K562 (cell line): ENCODE data around the gene TSR3. TPM values are rescaled to one million over a fixed set of nuclear protein-coding genes. Genes with fewer than 3 reads are reported as not detected.

ENCODE experiments used
- ATAC-seq: fragments of 200-7000 bp; cut with Tn5 transposase; 3 replicates; pipeline ENCODE4 v1.9.1; 2020; ENCODE audit warnings: moderate library complexity
- BruUV-seq: library from RNA; stranded (reverse); fragments of 400-500 nt; replicated peaks from 2 replicates; lab custom pipeline; 2021; lab: Mats Ljungman, UMichigan
- CTCF ChIA-PET: fragments of 300-600 bp; formaldehyde crosslinking; extraction: SDS; loops from one replicate; lab custom pipeline; 2021; ENCODE audit warnings: low intra/inter-chr PET ratio; lab: Yijun Ruan, JAX
- POLR2A ChIA-PET: fragments of 300-600, 350-650 bp; sonication (Branson Sonifier 250); formaldehyde crosslinking; extraction: SDS; loops from one replicate; lab custom pipeline; 2021; ENCODE audit warnings: antibody characterized with exemption, inconsistent platforms; lab: Yijun Ruan, JAX
- DNase-seq, 4 experiments: peaks; one replicate each; pipeline versions ENCODE4 v3.0.0 to v3.0.0-alpha.2; 2011 to 2018; ENCODE audit warnings: low spot score in 3 of 4, mixed read lengths in 3 of 4; ENCODE audit errors: extremely low read depth in 1 of 4
- FAIRE-seq: peaks from 2 replicates; lab custom pipeline; 2011; peaks lifted over from hg19 to GRCh38; lab: Jason Lieb, UNC
- H2AFZ ChIP-seq: 2 replicates; pipeline ENCODE4 v1.6.0; 2011; ENCODE audit warnings: low read depth, low read length, control low read depth, inconsistent platforms
- H3K27ac ChIP-seq: fragments of 200-600 bp; 3 replicates; pipeline ENCODE4 v1.8.0; 2011; ENCODE audit warnings: low read depth, mild to moderate bottlenecking, control low read depth, inconsistent platforms, low read length, moderate library complexity, mixed read lengths; ENCODE audit errors: extremely low read depth
- H3K27me3 ChIP-seq, 2 experiments: fragments of 300-600 bp in 1 of 2; 2 replicates in 1 of 2; 3 replicates in 1 of 2; pipeline versions ENCODE4 v1.6.0 to v1.8.0; 2011; ENCODE audit warnings: inconsistent platforms in 2 of 2, low read length in 2 of 2, mild to moderate bottlenecking in 1 of 2, mixed read lengths in 1 of 2, moderate library complexity in 1 of 2; ENCODE audit not compliant: control insufficient read depth in 2 of 2, insufficient read depth in 2 of 2
- H3K36me3 ChIP-seq: fragments of 300-600 bp; 3 replicates; pipeline ENCODE4 v1.8.0; 2011; ENCODE audit warnings: mild to moderate bottlenecking, low read length, inconsistent platforms; ENCODE audit not compliant: control insufficient read depth, insufficient read depth
- H3K4me1 ChIP-seq, 2 experiments: fragments of 200-600 bp in 1 of 2; replicated peaks in 1 of 2; 2 replicates in 1 of 2; 3 replicates in 1 of 2; pipeline versions ENCODE4 v1.5.1 to v1.8.0; 2011; ENCODE audit warnings: inconsistent platforms in 2 of 2, low read length in 2 of 2, mild to moderate bottlenecking in 1 of 2, mixed read lengths in 1 of 2, moderate library complexity in 1 of 2; ENCODE audit not compliant: control insufficient read depth in 2 of 2, insufficient read depth in 2 of 2
- H3K4me2 ChIP-seq: 2 replicates; pipeline ENCODE4 v1.6.1; 2011; ENCODE audit warnings: low read length, control low read depth, inconsistent platforms, mixed read lengths; ENCODE audit not compliant: insufficient read depth
- H3K4me3 ChIP-seq: fragments of 200-600 bp; sonication (generic), shearing (Covaris generic); 2 replicates; pipeline ENCODE4 v1.5.1; 2016; ENCODE audit warnings: control low read depth, inconsistent platforms
- H3K79me2 ChIP-seq: fragments of 200-600 bp; 3 replicates; pipeline ENCODE4 v1.8.0; 2011; ENCODE audit warnings: low read length, inconsistent platforms; ENCODE audit not compliant: control insufficient read depth, insufficient read depth
- H3K9ac ChIP-seq, 2 experiments: 2 replicates each; pipeline versions ENCODE4 v1.6.0 to v1.6.1; 2011; ENCODE audit warnings: low read depth in 2 of 2, low read length in 2 of 2, control low read depth in 1 of 2, inconsistent platforms in 1 of 2, mild to moderate bottlenecking in 1 of 2, mixed read lengths in 1 of 2; ENCODE audit not compliant: insufficient read depth in 1 of 2
- H3K9me1 ChIP-seq: one replicate; pipeline ENCODE4 v1.6.0; 2011; ENCODE audit warnings: inconsistent platforms, mild to moderate bottlenecking, low read length, moderate library complexity; ENCODE audit not compliant: control insufficient read depth, insufficient read depth
- H3K9me3 ChIP-seq: replicated peaks from 2 replicates; pipeline ENCODE4 v1.5.1; 2011; ENCODE audit warnings: low read depth, low read length, inconsistent platforms; ENCODE audit not compliant: control insufficient read depth, insufficient read depth
- H4K20me1 ChIP-seq: replicated peaks from 2 replicates; pipeline ENCODE4 v1.6.1; 2011; ENCODE audit warnings: low read length, inconsistent platforms, mixed read lengths; ENCODE audit not compliant: control insufficient read depth, insufficient read depth
- ZBTB7A ChIP-seq: IDR thresholded peaks from 2 replicates; pipeline ENCODE4 v1.6.1; 2011; ENCODE audit warnings: low read depth, mild to moderate bottlenecking, low read length, moderate library complexity, borderline replicate concordance; ENCODE audit not compliant: control insufficient read depth
- ZBTB9 ChIP-seq: fragments of 450-650 bp; formaldehyde crosslinking; IDR thresholded peaks from 2 replicates; pipeline ENCODE4 v1.4.0; 2020; ENCODE audit warnings: mild to moderate bottlenecking, moderate library complexity
- WGBS: fragments of 100-300 bp; shearing (Covaris generic); methylation state at CpG from one replicate; pipeline ENCODE4 v1.1.6; 2016; ENCODE audit warnings: low coverage, mixed read lengths; ENCODE audit not compliant: insufficient coverage; ENCODE audit errors: missing lambda C conversion rate; 5-methylcytosine and 5-hydroxymethylcytosine counted together
- in situ Hi-C: fragments of 300-500 bp; cut with MboI; formaldehyde crosslinking; loops from 4 replicates; pipeline ENCODE4 v1.15.0; 2018; ENCODE audit warnings: inconsistent platforms, mixed read lengths
- intact Hi-C: fragments of 100-400 bp; cut with micrococcal nuclease; formaldehyde crosslinking; loops from 2 replicates; pipeline ENCODE4 v1.14.2; 2022
- polyA plus RNA-seq, 8 experiments: library from polyadenylated mRNA; depleted of rRNA in 4 of 8; stranded (reverse) in 5 of 8; unstranded in 3 of 8; fragments of >200 nt; fragmentation: Nextera tagmentation in 2 of 8; fragmentation: Illumina TruSeq in 1 of 8; extraction: Ambion mirVana in 2 of 8; extraction: Trizol in 1 of 8; gene quantifications; 2 replicates each; pipeline versions ENCODE4 v1.2.1 to v1.2.3, GENCODE V29; 2011 to 2014; ENCODE audit warnings: inconsistent platforms in 1 of 8, missing spikeins in 1 of 8
- total RNA-seq, 7 experiments: library from RNA; depleted of rRNA in 6 of 7; stranded (reverse); fragments of >200 nt in 6 of 7; fragmentation: Illumina TruSeq in 2 of 7; extraction: Trizol in 2 of 7; gene quantifications; 2 replicates each; pipeline versions ENCODE4 v1.2.1 to v1.2.3, GENCODE V29; 2011 to 2021; ENCODE audit warnings: low replicate concordance in 1 of 7

Gene TSR3
- total and polyA plus RNA-seq, 9 of the 15 experiments (the other 6 are each of a cell fraction or from before 2014, with no cell fraction given) = 1.5 to 74.8 (median 16.5) TPM

- WGBS = 59% methylated on average over 7 of the region's 17 CpGs
- Histone ChIP-seq H4K20me1 (no peaks in the 10 kb centered on the region), H3K9ac (no peak overlapping the region), H2AFZ (no peak overlapping the region), H3K4me3 (no peak overlapping the region), H3K9me3 (0 out of 2 replicates have a peak, but pooled peaks cover 4% of the 10 kb centered on the region), H3K4me1 (peaks cover 3 to 45% of the 10 kb centered on the region in 2 experiments; a peak in 4 of 5 replicates), H3K27me3 (no peaks in the 10 kb centered on the region), H3K9me1 (no peaks in the 10 kb centered on the region), H3K4me2 (no peak overlapping the region), H3K27ac (no peak overlapping the region), H3K79me2 (no peaks in the 10 kb centered on the region)
- in situ Hi-C loops (no loop called here), intact Hi-C loops (no loop called here)
- DNase-seq (no peak), FAIRE-seq (no peak), ATAC-seq (no peak)
- CTCF ChIA-PET = no interaction called here
- no TSS peak for BruUV-seq
- POLR2A ChIA-PET = interaction anchor here (0.6 to 1.7 kb wide), 6 partner anchors 10 to 217 kb away, joined by 3 to 8 read pairs (median 5); no protein-coding TSS in a partner anchor
- TF ChIP-seq ZBTB7A (0 out of 2 replicates have a peak, but pooled peaks have one; percentile 21), ZBTB9 (CRISPR knock-in tag) (no peak)
- TF ChIP-seq, all 486 proteins: peak for 1
- H3K36me3 ChIP-seq = peaks cover 33% of the 10 kb centered on the region; the same call in 2 of the 3 replicates
Observed at GRCh38 chr16:1326391-1326790, 25.3 kb downstream of the TSR3 start.
